ENCODE data around the gene AAR2. TPM values are rescaled to one million over a fixed set of nuclear protein-coding genes. Genes with fewer than 3 reads are reported as not detected.

AAR2 gene
- total RNA-seq, 1 experiment from 2014 or later = 36.9 TPM

GRCh38 chr20:36203861-36204260 lies 32.4 kb upstream of the AAR2 start:
- Mint-ChIP-seq H3K36me3 (ENCODE audit: insufficient read depth in 1 of 3, low read depth in 3 of 3) (peaks cover 0 to 4% (median 0%) of the 10 kb centered on the region in 3 experiments; a peak in 1 of 7 replicates), H3K4me1 (peaks cover 9 to 13% of the 10 kb centered on the region in 2 experiments), H3K9me3 (peaks cover 0 to 1% of the 10 kb centered on the region in 2 experiments; a peak in 1 of 5 replicates), H3K27ac (no peak overlapping the region), H3K4me3 (no peak overlapping the region), H3K27me3 (ENCODE audit: low read depth) (no peaks in the 10 kb centered on the region; the same call in 1 of the 2 replicates)
- Histone ChIP-seq H2BK12ac (ENCODE audit: insufficient read length, low read depth, low read length) (no peak overlapping the region), H3K79me1 (ENCODE audit: insufficient read depth, low read depth, low read length, poor library complexity, severe bottlenecking) (no peaks in the 10 kb centered on the region), H3K18ac (ENCODE audit: insufficient read length, low read depth, low read length) (no peak overlapping the region), H3K79me2 (ENCODE audit: insufficient read depth, low read length) (no peaks in the 10 kb centered on the region), H4K5ac (ENCODE audit: insufficient read length, low read depth, low read length) (no peak overlapping the region), H3K4me1 (ENCODE audit: insufficient read depth, low read length) (no peaks in the 10 kb centered on the region), H3K23me2 (ENCODE audit: insufficient read length, low read depth, low read length, poor library complexity, severe bottlenecking) (no peaks in the 10 kb centered on the region), H3K14ac (ENCODE audit: insufficient read depth, low read length) (no peak overlapping the region), H3K4me2 (ENCODE audit: insufficient read depth, insufficient read length, low read length) (no peak overlapping the region), H2AFZ (ENCODE audit: low read length) (no peak overlapping the region), H4K91ac (ENCODE audit: insufficient read length, low read depth, low read length) (no peak overlapping the region), H3K56ac (ENCODE audit: insufficient read length, low read depth, low read length) (no peak overlapping the region), H3T11ph (ENCODE audit: low read length) (no peak overlapping the region), H2BK5ac (ENCODE audit: insufficient read length, low read length) (no peak overlapping the region), H4K8ac (replicated peaks; ENCODE audit: insufficient read length, low read depth, low read length) (no peak overlapping the region), H4K20me1 (ENCODE audit: control insufficient read depth, insufficient read depth, insufficient read length) (no peaks in the 10 kb centered on the region), H2BK15ac (ENCODE audit: low read depth, low read length) (no peak overlapping the region), H3K23ac (ENCODE audit: insufficient read length, low read depth, low read length) (no peak overlapping the region), H3K27ac (ENCODE audit: insufficient read length, low read depth, low read length) (no peak overlapping the region), H2BK120ac (ENCODE audit: low read depth, low read length, poor library complexity, severe bottlenecking) (no peak overlapping the region), H3K9ac (ENCODE audit: extremely low read depth, insufficient read length, low read length) (no peak overlapping the region), H3K4ac (ENCODE audit: low read depth, low read length) (no peak overlapping the region), H2AK5ac (ENCODE audit: insufficient read length, low read length) (no peak overlapping the region), H2BK20ac (ENCODE audit: low read depth, low read length, poor library complexity, severe bottlenecking) (no peak overlapping the region), H3K9me3 (ENCODE audit: control insufficient read depth, low read depth, low read length) (no peaks in the 10 kb centered on the region), H3K27me3 (ENCODE audit: insufficient read depth, low read length) (no peaks in the 10 kb centered on the region)
- WGBS (ENCODE audit: extremely low coverage, insufficient read length, low lambda C conversion rate) = no CpG with 5 or more reads among the region's 3 CpGs
- no peak for DNase-seq
- no peak for TF ChIP-seq CTCF (conservative IDR thresholded peaks at IDR 0.05)

Data from H9 (cell line).